GM19043 (cell line): ENCODE data around the gene UNC13A.

Experiments
- ATAC-seq: cut with Tn5 transposase; IDR thresholded peaks from one replicate; pipeline ENCODE4 v1.9.1; 2021; ENCODE audit warnings: low read depth; ENCODE audit not compliant: unreplicated experiment

UNC13A gene

GRCh38 chr19:17632577-17632976, 55.6 kb downstream of the UNC13A start:
- ATAC-seq, result no peak

- no peak for ATAC-seq
Observed at GRCh38 chr19:17629760-17630159, 58.4 kb downstream of the UNC13A start.

- ATAC-seq, result no peak
Observed at GRCh38 chr19:17627921-17628320, 60.2 kb downstream of the UNC13A start.

- ATAC-seq, result no peak
Observed at GRCh38 chr19:17627161-17627560, 61.0 kb downstream of the UNC13A start.

- ATAC-seq, result no peak
Observed at GRCh38 chr19:17626456-17627015, 61.6 kb downstream of the UNC13A start.

- no peak for ATAC-seq
Observed at GRCh38 chr19:17625980-17626379, 62.2 kb downstream of the UNC13A start.

GRCh38 chr19:17625043-17625442, 63.1 kb downstream of the UNC13A start:
- ATAC-seq, result no peak

- ATAC-seq, result no peak
Observed at GRCh38 chr19:17624314-17624991, 63.7 kb downstream of the UNC13A start.

GRCh38 chr19:17623224-17623935, 64.8 kb downstream of the UNC13A start:
- ATAC-seq, result no peak

GRCh38 chr19:17620696-17621095, 67.5 kb downstream of the UNC13A start:
- ATAC-seq, result no peak

GRCh38 chr19:17618936-17619335, 69.2 kb downstream of the UNC13A start:
- no peak for ATAC-seq

GRCh38 chr19:17618281-17618903, 69.8 kb downstream of the UNC13A start:
- ATAC-seq, result no peak

GRCh38 chr19:17617807-17618192, 70.4 kb downstream of the UNC13A start:
- ATAC-seq, result no peak

GRCh38 chr19:17616961-17617806, 71.0 kb downstream of the UNC13A start:
- no peak for ATAC-seq

GRCh38 chr19:17616686-17616960, 71.5 kb downstream of the UNC13A start:
- ATAC-seq, result no peak

GRCh38 chr19:17615889-17616685, 72.1 kb downstream of the UNC13A start:
- ATAC-seq, result no peak

- ATAC-seq, result no peak
Observed at GRCh38 chr19:17614476-17614875, 73.7 kb downstream of the UNC13A start.

- no peak for ATAC-seq
Observed at GRCh38 chr19:17611462-17612244, 76.5 kb downstream of the UNC13A start.

- ATAC-seq, result no peak
Observed at GRCh38 chr19:17610384-17610783, 77.8 kb downstream of the UNC13A start.
